Naive thymus-derived CD8-positive, alpha-beta T cell (primary cell): ENCODE data around the gene NAA40. TPM values are rescaled to one million over a fixed set of nuclear protein-coding genes. Genes with fewer than 3 reads are reported as not detected.
A peak's percentile ranks its signal among the peaks of the same experiment; 100 is the strongest.

Source experiments
- ATAC-seq, 2 donors: fragments of 150-1000 bp; cut with Tn5 transposase in 1 of 2; sonication (Bioruptor Pico), chemical (Tn5 transposase) in 1 of 2; 1 replicate in 1 of 2; 2 replicates in 1 of 2; pipeline ENCODE4 v1.10.0; 2021; ENCODE audit warnings: mild to moderate bottlenecking in 2 of 2, moderate library complexity in 2 of 2
- POLR2A ChIA-PET: fragments of 350-600 bp; sonication (Branson Sonifier 250); formaldehyde crosslinking; loops from one replicate; lab custom pipeline; 2021; ENCODE audit warnings: antibody characterized with exemption; lab: Charles Lee
- DNase-seq, 10 donors: peaks; one replicate each; pipeline versions ENCODE4 v3.0.0 to v3.0.0-alpha.2; 2020 to 2022
- H3K27ac Mint-ChIP-seq, 10 donors: one replicate each; pipeline ENCODE4 v1.8.0; 2020 to 2022; ENCODE audit warnings: mild to moderate bottlenecking in 10 of 10, mixed read lengths in 10 of 10, moderate library complexity in 4 of 10, inconsistent platforms in 1 of 10
- H3K27me3 Mint-ChIP-seq, 5 donors: one replicate each; pipeline ENCODE4 v1.8.0; 2021 to 2022; ENCODE audit warnings: mixed read lengths in 5 of 5
- H3K36me3 Mint-ChIP-seq, 3 donors: one replicate each; pipeline ENCODE4 v1.8.0; 2020 to 2022; ENCODE audit warnings: mixed read lengths in 3 of 3, mild to moderate bottlenecking in 2 of 3, inconsistent platforms in 1 of 3
- H3K4me1 Mint-ChIP-seq, 4 donors: one replicate each; pipeline ENCODE4 v1.8.0; 2021 to 2022; ENCODE audit warnings: mixed read lengths in 4 of 4
- H3K4me3 Mint-ChIP-seq, 10 donors: one replicate each; pipeline ENCODE4 v1.8.0; 2020 to 2022; ENCODE audit warnings: mild to moderate bottlenecking in 10 of 10, mixed read lengths in 10 of 10, moderate library complexity in 6 of 10, inconsistent platforms in 1 of 10
- H3K9me3 Mint-ChIP-seq, 9 donors: one replicate each; pipeline ENCODE4 v1.8.0; 2020 to 2022; ENCODE audit warnings: mixed read lengths in 9 of 9, mild to moderate bottlenecking in 3 of 9, inconsistent platforms in 1 of 9, moderate library complexity in 1 of 9
- polyA plus RNA-seq, 3 donors: library from polyadenylated mRNA; unstranded; fragments of 300-500 nt; fragmentation: Illumina TruSeq; gene quantifications; one replicate each; pipeline ENCODE4 v1.2.3, GENCODE V29; 2021
- total RNA-seq, 8 experiments: library from RNA in 2 of 8; stranded (reverse) in 2 of 8; gene quantifications; one replicate each; pipeline ENCODE4 v1.2.3 and lab custom pipeline; 2021 to 2026

The NAA40 gene
- total and polyA plus RNA-seq, 5 experiments from 2014 or later = 6.2 to 28.0 (median 14.6) TPM

- POLR2A ChIA-PET = interaction anchor here (0.5 to 0.6 kb wide), 2 partner anchors 1206 to 1564 kb away, joined by 3 to 8 read pairs; no protein-coding TSS in a partner anchor
- DNase-seq (no peak), ATAC-seq (no peak)
- no peaks in the 10 kb centered on the region for H3K27me3 Mint-ChIP-seq
- peak overlapping the region in 5 of 10 donors; percentile 29 to 71 (median 33) for H3K4me3 Mint-ChIP-seq
- peaks cover 0 to 9% (median 3%) of the 10 kb centered on the region in 3 donors for H3K36me3 Mint-ChIP-seq
- H3K4me1 Mint-ChIP-seq = peaks cover 14 to 39% (median 29%) of the 10 kb centered on the region in 4 donors
- H3K9me3 Mint-ChIP-seq = no peaks in the 10 kb centered on the region
- H3K27ac Mint-ChIP-seq = peak overlapping the region in 8 of 10 donors; percentile 39 to 82 (median 68)
Measured at GRCh38 chr11:63978551-63979239, 39.9 kb downstream of the NAA40 start.

- POLR2A ChIA-PET = interaction anchor here (0.6 kb wide), 1 partner anchor 1563 kb away, joined by 8 read pairs; no protein-coding TSS in a partner anchor
- no peak for ATAC-seq
- Mint-ChIP-seq H3K27ac (peak overlapping the region in 1 of 10 donors; percentile 27), H3K27me3 (no peaks in the 10 kb centered on the region), H3K4me3 (no peak overlapping the region), H3K9me3 (no peaks in the 10 kb centered on the region), H3K4me1 (peaks cover 13 to 32% (median 26%) of the 10 kb centered on the region in 4 donors), H3K36me3 (peaks cover 0 to 9% (median 2%) of the 10 kb centered on the region in 3 donors)
- DNase-seq = no peak
Measured at GRCh38 chr11:63979426-63979825, 40.6 kb downstream of the NAA40 start.

- H3K9me3 Mint-ChIP-seq = no peaks in the 10 kb centered on the region
- POLR2A ChIA-PET = interaction anchor here (0.5 to 2.2 kb wide), 13 partner anchors 9 to 1434 kb away, joined by 3 to 15 read pairs (median 6); partner anchors contain the start of genes COX8A, MARK2, PRDX5 and RCOR2
- no peaks in the 10 kb centered on the region for H3K27me3 Mint-ChIP-seq
- peak overlapping the region; percentile 95 to 99 (median 98) for H3K4me3 Mint-ChIP-seq
- peak; percentile 50 to 83 (median 66) for DNase-seq
- peaks cover 19 to 44% (median 35%) of the 10 kb centered on the region in 4 donors for H3K4me1 Mint-ChIP-seq
- H3K36me3 Mint-ChIP-seq = peaks cover 0 to 28% (median 0%) of the 10 kb centered on the region in 3 donors
- H3K27ac Mint-ChIP-seq = peak overlapping the region; percentile 94 to 99 (median 99)
- peak; percentile 89 to 91 for ATAC-seq
Measured at GRCh38 chr11:63985812-63986155, 47.0 kb downstream of the NAA40 start.

GRCh38 chr11:63986156-63986931 is 47.5 kb downstream of the NAA40 start, which contains the start of gene OTUB1:
TSS of gene OTUB1 (plus strand) at chr11:63986438. CDS start at chr11:63986457, 19 bp downstream.
- DNase-seq = peak; percentile 75 to 93 (median 84)
- POLR2A ChIA-PET = interaction anchor here (0.6 to 2.2 kb wide), 12 partner anchors 10 to 1434 kb away, joined by 3 to 15 read pairs (median 5); partner anchors contain the start of genes COX8A, PRDX5, RCOR2 and STIP1
- ATAC-seq = peak; percentile 86 to 92
- Mint-ChIP-seq H3K9me3 (no peaks in the 10 kb centered on the region), H3K36me3 (peaks cover 0 to 33% (median 0%) of the 10 kb centered on the region in 3 donors), H3K4me1 (peaks cover 19 to 41% (median 34%) of the 10 kb centered on the region in 4 donors), H3K4me3 (peak within 1 kb of the TSS; percentile 95 to 99 (median 98)), H3K27ac (peak within 1 kb of the TSS; percentile 94 to 99 (median 99)), H3K27me3 (no peaks in the 10 kb centered on the region)

- Mint-ChIP-seq H3K9me3 (no peaks in the 10 kb centered on the region), H3K27me3 (no peaks in the 10 kb centered on the region)
- no peak for ATAC-seq
Measured at GRCh38 chr11:63986932-63987513, 48.2 kb downstream of the NAA40 start.

DNA sequence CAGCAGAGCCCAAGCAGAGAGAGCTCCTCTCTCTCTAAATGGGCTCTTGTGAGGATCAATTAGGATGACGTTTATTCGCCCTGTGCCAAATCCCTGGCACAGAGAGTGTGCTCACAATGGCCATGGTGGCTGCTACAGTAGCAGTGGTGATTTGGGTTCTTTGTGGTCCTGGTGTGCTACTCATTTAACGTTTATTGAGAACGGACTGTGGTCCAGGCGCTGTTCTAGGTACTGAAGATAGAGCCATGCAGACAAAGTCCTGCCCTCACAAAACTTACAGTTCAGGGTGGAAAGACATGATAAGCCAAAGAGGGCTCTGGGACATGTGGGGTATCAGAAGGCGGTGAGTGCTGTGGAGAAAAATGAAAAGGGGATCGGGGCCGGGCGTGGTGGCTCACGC is 52.8 kb downstream of the NAA40 start:
- H3K9me3 Mint-ChIP-seq = no peaks in the 10 kb centered on the region
- peaks cover 17 to 47% (median 30%) of the 10 kb centered on the region in 4 donors for H3K4me1 Mint-ChIP-seq
- peak overlapping the region in 1 of 10 donors; percentile 60 for H3K27ac Mint-ChIP-seq
- H3K36me3 Mint-ChIP-seq = peaks cover 0 to 79% (median 5%) of the 10 kb centered on the region in 3 donors
- H3K4me3 Mint-ChIP-seq = peak overlapping the region in 1 of 10 donors; percentile 29
- POLR2A ChIA-PET = interaction anchor here (0.5 kb wide), 1 partner anchor 100 kb away, joined by 3 read pairs; no protein-coding TSS in a partner anchor
- ATAC-seq (no peak), DNase-seq (no peak)
- no peaks in the 10 kb centered on the region for H3K27me3 Mint-ChIP-seq

More at GRCh38 chr11:63986932-63987513, 48.2 kb downstream of the NAA40 start:
- POLR2A ChIA-PET = interaction anchor here (0.6 to 2.2 kb wide), 7 partner anchors 11 to 1435 kb away, joined by 3 to 15 read pairs (median 4); partner anchors contain the start of genes COX8A and STIP1
- Mint-ChIP-seq H3K27ac (peak overlapping the region in 9 of 10 donors; percentile 32 to 83 (median 66)), H3K4me1 (peaks cover 21 to 44% (median 36%) of the 10 kb centered on the region in 4 donors), H3K4me3 (peak overlapping the region; percentile 45 to 99 (median 72)), H3K36me3 (peaks cover 0 to 40% (median 2%) of the 10 kb centered on the region in 3 donors)
- no peak for DNase-seq

GRCh38 chr11:63993100-63993499 is 54.3 kb downstream of the NAA40 start:
- DNase-seq (no peak), ATAC-seq (no peak)
- peaks cover 0 to 92% (median 10%) of the 10 kb centered on the region in 3 donors for H3K36me3 Mint-ChIP-seq
- H3K27me3 Mint-ChIP-seq = no peaks in the 10 kb centered on the region
- POLR2A ChIA-PET = no interaction called here
- no peak overlapping the region for H3K4me3 Mint-ChIP-seq
- peak overlapping the region in 6 of 10 donors; percentile 5 to 72 (median 44) for H3K27ac Mint-ChIP-seq
- H3K9me3 Mint-ChIP-seq = no peaks in the 10 kb centered on the region
- H3K4me1 Mint-ChIP-seq = peaks cover 17 to 44% (median 30%) of the 10 kb centered on the region in 4 donors

- peaks cover 0 to 87% (median 14%) of the 10 kb centered on the region in 3 donors for H3K36me3 Mint-ChIP-seq
- POLR2A ChIA-PET = no interaction called here
- H3K27me3 Mint-ChIP-seq = no peaks in the 10 kb centered on the region
- H3K27ac Mint-ChIP-seq = peak overlapping the region in 1 of 10 donors; percentile 41
- no peak for DNase-seq
- ATAC-seq = no peak
- H3K4me1 Mint-ChIP-seq = peaks cover 15 to 41% (median 28%) of the 10 kb centered on the region in 4 donors
- H3K4me3 Mint-ChIP-seq = no peak overlapping the region
- H3K9me3 Mint-ChIP-seq = no peaks in the 10 kb centered on the region
Measured at GRCh38 chr11:63993993-63994392, 55.2 kb downstream of the NAA40 start.

GRCh38 chr11:63996512-63996911 is 57.7 kb downstream of the NAA40 start:
- Mint-ChIP-seq H3K27me3 (peaks cover 0 to 1% (median 0%) of the 10 kb centered on the region in 5 donors), H3K36me3 (peaks cover 0 to 65% (median 14%) of the 10 kb centered on the region in 3 donors), H3K27ac (peak overlapping the region in 2 of 10 donors; percentile 48 to 49), H3K4me1 (peaks cover 13 to 38% (median 24%) of the 10 kb centered on the region in 4 donors), H3K9me3 (no peaks in the 10 kb centered on the region), H3K4me3 (no peak overlapping the region)
- POLR2A ChIA-PET = no interaction called here
- DNase-seq (no peak), ATAC-seq (no peak)

DNA sequence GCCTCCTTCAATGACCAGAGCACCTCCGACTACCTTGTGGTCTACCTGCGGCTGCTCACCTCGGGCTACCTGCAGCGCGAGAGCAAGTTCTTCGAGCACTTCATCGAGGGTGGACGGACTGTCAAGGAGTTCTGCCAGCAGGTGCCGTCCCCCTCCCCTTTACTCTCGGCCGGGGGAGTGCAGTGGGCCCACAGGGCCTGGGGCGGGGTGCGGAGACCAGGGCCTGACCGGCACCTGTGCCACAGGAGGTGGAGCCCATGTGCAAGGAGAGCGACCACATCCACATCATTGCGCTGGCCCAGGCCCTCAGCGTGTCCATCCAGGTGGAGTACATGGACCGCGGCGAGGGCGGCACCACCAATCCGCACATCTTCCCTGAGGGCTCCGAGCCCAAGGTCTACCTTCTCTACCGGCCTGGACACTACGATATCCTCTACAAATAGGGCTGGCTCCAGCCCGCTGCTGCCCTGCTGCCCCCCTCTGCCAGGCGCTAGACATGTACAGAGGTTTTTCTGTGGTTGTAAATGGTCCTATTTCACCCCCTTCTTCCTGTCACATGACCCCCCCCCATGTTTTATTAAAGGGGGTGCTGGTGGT is 58.4 kb downstream of the NAA40 start:
- Mint-ChIP-seq H3K27ac (peak overlapping the region in 1 of 10 donors; percentile 71), H3K27me3 (peaks cover 0 to 4% (median 0%) of the 10 kb centered on the region in 5 donors), H3K9me3 (no peaks in the 10 kb centered on the region), H3K4me1 (peaks cover 14 to 40% (median 25%) of the 10 kb centered on the region in 4 donors), H3K4me3 (no peak overlapping the region), H3K36me3 (peaks cover 0 to 58% (median 12%) of the 10 kb centered on the region in 3 donors)
- POLR2A ChIA-PET = interaction anchor here (0.6 to 1.7 kb wide), 2 partner anchors 10 to 234 kb away, joined by 4 to 9 read pairs; partner anchors contain the start of gene OTUB1
- ATAC-seq = no peak
- DNase-seq = no peak

DNA sequence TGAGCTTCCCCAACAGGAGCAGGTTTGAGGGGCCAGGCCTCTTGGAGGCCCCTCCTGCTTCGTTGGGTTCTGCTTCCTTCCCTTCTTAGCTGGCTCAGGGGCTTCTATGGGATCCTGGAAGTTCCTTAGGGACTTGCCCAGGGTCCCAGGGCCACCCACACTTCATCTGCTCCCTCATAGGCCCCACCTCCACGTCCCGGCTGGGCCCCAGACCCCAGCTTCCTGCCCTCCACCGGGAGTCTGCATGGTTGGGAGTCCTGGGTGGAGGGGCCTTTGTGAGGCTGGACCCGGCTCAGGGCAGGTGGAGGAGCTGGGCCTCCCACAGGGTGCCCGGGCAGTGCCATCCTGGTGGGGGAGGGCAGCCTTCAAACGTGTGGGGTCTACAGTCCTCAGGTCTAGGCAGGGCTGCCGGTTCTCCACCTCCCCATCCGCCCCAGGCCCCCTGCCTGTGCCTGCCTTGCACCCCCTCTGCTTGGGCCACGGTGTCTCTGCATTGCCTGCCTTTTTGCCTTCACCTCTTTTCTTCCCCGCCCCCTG is 59.1 kb downstream of the NAA40 start:
- H3K27ac Mint-ChIP-seq = peak overlapping the region in 2 of 10 donors; percentile 40 to 71
- POLR2A ChIA-PET = interaction anchor here (0.6 to 1.7 kb wide), 3 partner anchors 11 to 234 kb away, joined by 4 to 9 read pairs (median 5); partner anchors contain the start of gene OTUB1
- ATAC-seq = no peak

More for the DNA sequence above, 59.1 kb downstream of the NAA40 start:
- H3K9me3 Mint-ChIP-seq = no peaks in the 10 kb centered on the region
- no peak for DNase-seq
- H3K36me3 Mint-ChIP-seq = peaks cover 0 to 52% (median 12%) of the 10 kb centered on the region in 3 donors
- peaks cover 14 to 39% (median 25%) of the 10 kb centered on the region in 4 donors for H3K4me1 Mint-ChIP-seq
- peaks cover 0 to 4% (median 0%) of the 10 kb centered on the region in 5 donors for H3K27me3 Mint-ChIP-seq
- H3K4me3 Mint-ChIP-seq = peak overlapping the region in 5 of 10 donors; percentile 6 to 66 (median 14)
